GM18867 (cell line): ENCODE results near the gene LRRC34.

Experiments
- ATAC-seq: cut with Tn5 transposase; IDR thresholded peaks from one replicate; pipeline ENCODE4 v1.9.1; 2021; ENCODE audit warnings: mild to moderate bottlenecking, moderate library complexity; ENCODE audit not compliant: unreplicated experiment

The LRRC34 gene

DNA sequence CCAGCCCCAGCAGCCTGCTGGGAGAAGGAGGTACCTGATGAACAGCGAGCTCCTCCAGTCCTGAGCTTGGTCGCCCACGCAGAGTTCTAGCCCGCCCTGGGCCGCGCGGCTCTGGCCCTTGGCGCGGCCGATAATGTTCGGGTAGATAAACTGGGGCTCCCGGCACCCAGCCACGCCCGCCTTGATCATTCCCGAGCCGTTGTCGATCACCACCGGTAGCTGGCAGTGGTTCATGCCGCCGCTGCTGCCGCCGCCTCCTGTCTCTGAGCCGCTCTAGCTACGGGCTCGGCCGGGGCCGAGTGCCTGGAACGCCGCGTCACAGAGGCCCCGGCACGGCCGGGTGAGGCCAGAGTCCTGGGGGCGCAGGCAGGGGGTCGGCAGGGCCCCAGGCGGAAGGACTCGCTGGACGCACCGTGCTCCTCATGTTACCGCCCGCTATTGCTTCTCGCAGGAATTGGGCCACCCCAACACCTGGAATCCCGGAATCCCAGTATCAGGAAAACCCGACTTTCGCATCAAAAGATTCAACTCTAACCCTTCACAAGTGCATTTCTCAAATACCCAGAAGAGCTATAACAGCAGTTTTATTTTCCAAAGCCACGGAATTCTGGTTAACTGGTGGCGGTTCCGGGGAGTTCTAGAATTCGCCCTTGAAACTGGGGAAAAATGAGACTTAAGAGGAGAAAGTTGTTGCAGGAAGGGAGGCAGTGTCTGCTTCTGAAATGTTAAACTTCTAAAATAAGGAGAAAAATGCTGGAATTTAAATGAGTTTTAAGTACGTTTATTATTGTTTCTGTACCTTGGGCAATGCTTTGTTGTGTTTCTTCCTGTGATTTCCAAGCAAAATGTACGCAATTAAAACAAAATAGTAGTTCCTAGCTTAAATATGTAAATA lies 43.2 kb downstream of the LRRC34 start, which contains the start of gene ACTRT3:
Gene ACTRT3, minus strand, starts transcription at position 275 of the 895 bp plus-strand sequence. Its CDS starts 41 bp downstream, at position 234.
- ATAC-seq, result peak; percentile 29

DNA sequence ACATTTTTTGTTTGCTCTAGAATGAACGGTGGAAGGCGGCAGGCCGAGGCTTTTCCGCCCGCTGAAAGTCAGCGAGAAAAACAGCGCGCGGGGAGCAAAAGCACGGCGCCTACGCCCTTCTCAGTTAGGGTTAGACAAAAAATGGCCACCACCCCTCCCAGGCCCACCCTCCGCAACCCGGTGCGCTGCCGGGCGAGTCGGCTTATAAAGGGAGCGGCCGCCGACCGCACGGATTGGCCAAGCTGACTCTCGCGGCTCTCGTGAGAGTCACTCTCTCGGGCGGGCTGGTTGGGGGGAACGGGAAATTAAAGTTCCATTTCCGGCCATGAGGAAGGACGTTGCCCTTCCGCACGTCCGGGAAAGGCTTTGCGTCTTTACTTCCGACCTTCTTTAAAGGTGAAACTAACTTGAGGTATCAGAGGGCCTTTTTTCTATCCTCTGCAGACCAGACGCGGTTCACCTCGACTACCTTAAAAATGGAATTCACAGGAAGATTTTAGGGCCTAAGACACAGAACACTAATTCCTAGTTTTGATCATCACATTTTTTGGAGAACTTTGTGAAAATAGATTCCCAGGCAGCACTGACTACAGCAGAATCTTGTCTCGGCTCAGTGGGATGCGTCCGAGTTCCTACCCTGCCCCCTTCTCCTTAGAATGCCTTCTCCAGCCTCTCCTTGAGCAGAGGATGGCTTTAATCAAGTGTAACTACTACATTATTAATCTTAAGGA lies 47.7 kb downstream of the LRRC34 start, which contains the start of gene TERC:
Gene TERC, minus strand, starts transcription at position 179 of the 731 bp plus-strand sequence.
- peak; percentile 78 for ATAC-seq

DNA sequence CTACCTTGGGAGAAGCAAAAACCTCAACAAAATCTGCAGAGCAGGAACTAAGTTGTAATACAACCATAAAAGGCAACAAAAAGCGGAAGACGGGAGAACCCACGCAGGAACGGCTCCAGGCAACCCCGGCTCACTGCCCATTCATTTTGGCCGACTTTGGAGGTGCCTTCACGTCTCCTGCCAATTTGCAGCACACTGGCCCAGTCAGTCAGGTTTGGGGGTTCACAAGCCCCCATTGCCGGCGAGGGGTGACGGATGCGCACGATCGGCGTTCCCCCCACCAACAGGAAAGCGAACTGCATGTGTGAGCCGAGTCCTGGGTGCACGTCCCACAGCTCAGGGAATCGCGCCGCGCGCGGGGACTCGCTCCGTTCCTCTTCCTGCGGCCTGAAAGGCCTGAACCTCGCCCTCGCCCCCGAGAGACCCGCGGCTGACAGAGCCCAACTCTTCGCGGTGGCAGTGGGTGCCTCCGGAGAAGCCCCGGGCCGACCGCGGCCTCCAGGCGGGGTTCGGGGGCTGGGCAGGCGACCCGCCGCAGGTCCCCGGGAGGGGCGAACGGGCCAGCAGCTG lies 48.3 kb downstream of the LRRC34 start:
- peak; percentile 35 for ATAC-seq

DNA sequence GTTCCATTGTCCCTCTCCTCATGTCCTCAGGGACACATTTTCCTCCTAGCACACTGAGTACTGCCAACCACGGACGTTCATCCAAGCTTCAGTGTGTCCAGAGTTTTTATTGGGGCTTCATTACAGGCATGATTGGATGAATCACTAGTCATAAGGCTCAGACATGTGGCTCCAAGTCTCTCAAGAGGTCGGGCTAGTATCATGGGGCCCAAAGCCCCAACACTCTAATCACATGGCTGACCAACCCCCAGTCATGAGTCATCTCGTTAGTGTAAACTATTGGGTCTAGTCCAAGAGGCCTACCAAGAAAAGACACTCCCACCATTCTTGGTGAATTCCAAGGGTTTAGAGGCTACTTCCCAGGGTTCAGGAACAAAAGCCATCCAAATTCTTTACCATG lies 52.2 kb downstream of the LRRC34 start:
- no peak for ATAC-seq

DNA sequence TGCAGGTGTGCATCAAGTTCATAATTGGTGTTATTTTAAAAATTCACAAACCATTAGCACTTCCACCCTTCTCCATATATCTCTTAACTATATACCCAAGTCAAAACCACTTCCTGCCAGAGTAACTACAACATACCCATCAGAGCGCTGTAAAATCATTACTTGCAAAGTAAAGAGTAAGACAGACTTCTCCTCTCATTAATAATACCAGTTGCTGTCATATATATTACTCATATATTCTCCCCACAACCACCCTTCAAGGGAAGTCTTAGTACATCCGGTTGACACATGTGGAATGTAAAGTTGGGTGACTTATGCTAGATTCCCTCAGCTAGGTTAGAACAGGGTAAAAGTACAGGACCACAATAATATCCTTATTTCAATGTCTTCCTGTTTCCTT lies 53.4 kb downstream of the LRRC34 start:
- peak; percentile 54 for ATAC-seq

DNA sequence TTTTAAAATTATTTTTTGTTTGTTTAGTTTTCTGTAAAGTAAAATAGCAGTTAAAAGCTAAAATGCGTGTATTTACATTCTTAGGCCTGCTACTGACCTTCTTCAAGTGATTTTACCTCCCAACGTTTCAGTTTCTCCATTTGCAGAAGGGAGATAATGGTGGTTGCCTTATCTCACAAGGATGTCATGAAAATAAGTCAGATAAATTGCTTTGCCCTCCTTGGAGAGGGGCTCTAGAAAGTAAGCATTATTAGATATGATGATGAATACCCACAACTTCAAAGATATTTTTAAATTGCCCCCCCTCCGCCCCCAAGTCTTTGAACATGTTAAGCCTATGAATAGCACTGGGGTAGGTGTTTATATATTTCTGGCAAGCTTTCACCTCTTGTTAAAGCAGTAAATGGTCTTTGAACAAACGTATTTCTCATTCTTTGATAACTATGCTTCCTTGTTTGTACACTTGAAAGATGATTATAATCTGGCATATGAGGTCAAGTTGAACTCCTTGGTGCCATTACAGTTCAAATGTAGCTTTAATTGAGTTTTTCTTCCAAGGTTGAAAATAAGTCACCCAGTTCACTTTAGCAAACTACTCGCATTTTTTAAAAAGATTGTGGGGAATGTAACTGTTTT lies 54.2 kb downstream of the LRRC34 start:
- no peak for ATAC-seq

DNA sequence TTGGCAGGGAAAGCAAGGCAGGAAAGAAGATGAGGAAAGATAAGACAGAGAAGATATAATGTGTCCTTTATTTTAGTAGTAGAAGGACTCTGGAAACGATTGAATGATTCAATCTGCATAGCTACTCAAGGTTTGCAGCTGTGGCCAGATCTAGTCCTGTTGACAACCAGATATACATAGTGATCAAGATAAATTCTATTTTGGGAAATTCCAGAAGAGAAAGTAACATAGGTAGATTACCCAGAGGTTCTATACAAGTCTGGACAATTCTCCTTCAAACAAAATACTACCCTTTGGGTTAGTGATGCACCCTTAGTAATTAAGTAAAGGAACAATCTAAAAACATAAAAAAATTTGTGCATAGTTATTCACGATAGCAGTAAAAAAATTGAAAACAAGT lies 57.2 kb downstream of the LRRC34 start:
- no peak for ATAC-seq

DNA sequence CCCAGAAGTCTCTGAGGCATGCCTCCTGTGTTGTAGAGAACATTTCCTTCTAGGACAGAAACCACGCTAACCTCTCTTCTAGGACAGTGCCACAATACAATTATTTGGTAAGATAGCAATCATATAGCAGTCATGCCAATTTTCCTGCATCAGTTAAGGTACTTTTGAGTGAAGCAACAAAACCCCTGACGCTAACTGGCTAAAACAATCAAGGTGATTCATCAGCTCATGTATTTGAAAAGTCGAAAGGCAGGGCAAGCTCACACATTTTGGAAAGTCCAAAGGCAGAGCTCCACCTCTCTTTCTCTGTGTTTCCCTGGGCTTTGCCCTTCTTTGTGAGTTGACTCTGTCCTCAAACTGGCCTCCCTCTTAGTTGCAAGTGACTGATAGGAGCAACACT lies 58.0 kb downstream of the LRRC34 start:
- no peak for ATAC-seq

DNA sequence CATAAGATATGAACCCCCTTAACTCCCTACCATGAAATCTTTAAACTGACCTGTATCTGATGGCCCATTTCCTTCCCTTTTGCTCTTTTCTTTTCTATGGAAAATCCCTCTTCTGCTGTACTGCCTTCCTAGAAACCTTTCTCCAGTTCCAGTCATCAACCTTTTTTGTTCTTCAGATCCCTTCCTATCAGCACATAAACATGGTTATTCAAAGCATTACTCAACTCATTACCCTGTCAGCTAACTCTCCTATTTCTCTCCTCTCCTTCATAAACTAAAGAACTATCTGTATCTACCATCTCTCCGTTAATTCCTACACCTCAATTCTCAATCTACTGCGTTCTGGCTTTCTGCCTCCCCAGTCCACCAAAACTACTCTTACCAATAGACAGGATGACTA lies 60.8 kb downstream of the LRRC34 start:
- no peak for ATAC-seq

DNA sequence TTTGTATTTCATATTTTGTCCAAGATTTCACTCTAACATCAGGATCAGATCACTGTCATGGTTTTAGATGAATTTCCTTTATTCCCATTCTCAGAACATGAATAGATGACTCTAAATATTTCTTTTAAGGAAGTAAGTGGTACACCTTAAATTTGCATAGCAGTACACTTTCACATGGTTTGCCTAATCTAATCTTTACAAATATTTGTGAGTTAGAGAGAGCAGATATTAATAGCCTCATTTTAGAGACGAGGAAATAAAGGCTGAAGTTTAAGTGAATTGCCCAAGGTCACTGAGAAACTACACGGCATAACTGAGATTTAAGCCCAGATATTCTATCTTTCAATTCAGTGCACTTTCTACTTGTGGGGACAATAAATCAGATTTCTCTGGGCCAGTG lies 62.0 kb downstream of the LRRC34 start:
- no peak for ATAC-seq

DNA sequence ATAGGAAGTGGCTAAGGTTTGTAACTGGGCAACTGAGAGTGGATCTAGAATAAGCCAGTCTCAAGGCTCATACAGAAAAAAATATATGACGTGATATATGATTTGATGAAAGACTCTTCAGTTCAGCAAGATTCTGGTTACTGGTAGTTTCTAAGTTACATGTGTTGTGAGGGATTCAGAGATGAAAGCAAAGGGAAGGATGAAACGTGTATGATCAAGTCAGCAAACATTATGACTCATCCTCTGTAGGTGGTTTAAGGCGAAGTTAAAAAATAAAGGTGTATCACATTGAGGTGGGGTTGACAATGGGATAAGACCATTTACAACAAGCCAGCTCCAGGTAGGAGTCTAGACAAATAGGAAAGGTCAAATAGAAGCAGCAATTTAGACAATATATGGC lies 64.0 kb downstream of the LRRC34 start:
- ATAC-seq, result no peak

DNA sequence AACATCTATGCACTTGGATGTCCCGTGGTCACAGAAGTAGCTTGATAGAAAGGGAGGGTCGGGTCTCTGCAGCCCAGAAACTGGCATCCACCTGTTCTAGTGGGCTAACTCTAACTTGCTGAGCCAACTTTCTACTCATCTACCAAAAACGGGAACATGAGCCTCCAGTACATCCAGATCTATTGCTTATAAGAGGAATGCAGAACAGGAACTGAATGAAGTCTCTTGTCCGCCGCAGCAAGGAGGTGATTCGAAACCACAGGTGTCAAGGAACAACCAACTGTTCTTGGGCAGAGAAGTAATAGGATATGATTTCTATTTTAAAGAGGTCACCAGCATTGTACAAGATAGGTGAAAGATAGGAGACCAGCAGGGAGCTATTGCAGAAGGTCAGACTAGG lies 65.8 kb downstream of the LRRC34 start:
- ATAC-seq, result no peak

DNA sequence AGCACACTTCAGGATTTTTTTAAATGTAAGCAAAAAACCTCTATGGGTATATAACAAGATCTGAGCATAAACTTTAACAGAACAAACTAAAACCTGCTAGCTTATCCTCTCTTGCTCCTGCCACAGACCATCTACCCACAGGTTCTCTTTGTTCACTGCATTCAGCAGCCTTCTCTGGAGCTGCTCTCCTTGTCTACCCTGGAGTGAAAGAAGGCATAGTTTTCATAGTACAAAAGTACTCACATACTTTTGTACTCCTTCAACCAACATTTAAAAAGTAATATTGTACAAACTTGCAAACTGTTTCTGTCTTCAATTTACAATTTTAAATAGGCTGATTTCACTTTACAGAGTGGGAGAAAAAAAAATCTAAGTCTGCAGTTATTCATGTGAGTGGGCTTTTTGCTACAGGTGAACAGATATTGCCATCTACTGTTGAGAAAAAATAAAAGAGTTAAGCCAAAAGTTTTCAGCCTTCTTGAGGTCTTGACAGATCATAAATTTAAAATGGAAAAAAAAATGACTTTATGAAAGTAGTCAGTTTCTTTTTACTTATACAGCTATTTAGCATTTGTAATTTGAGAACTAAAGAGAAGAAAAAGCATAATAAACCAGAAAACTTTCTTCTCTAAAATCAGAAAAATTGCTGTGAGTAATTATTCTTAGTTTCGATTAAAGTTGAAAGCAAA lies 68.2 kb downstream of the LRRC34 start:
- no peak for ATAC-seq
